NT2/D1 (cell line): ENCODE measurements around the gene SYT8.

ENCODE experiments used
- DNase-seq: peaks from one replicate; pipeline ENCODE4 v3.0.0-alpha.2; 2011; ENCODE audit warnings: low read depth, low spot score
- H3K27me3 ChIP-seq: 2 replicates; pipeline ENCODE4 v1.6.0; 2011; ENCODE audit warnings: mild to moderate bottlenecking; ENCODE audit not compliant: insufficient read length, insufficient read depth
- H3K36me3 ChIP-seq: 2 replicates; pipeline ENCODE4 v1.6.1; 2011; ENCODE audit warnings: mild to moderate bottlenecking, low read length, mixed read lengths; ENCODE audit not compliant: insufficient read depth, insufficient read length
- H3K4me1 ChIP-seq: 2 replicates; pipeline ENCODE4 v1.5.1; 2011; ENCODE audit not compliant: insufficient read depth, insufficient read length
- H3K4me3 ChIP-seq: 2 replicates; pipeline ENCODE4 v1.5.1; 2011; ENCODE audit warnings: low read depth; ENCODE audit not compliant: insufficient read length
- H3K9ac ChIP-seq: 2 replicates; pipeline ENCODE4 v1.6.0; 2011; ENCODE audit warnings: low read depth; ENCODE audit not compliant: insufficient read length
- H3K9me3 ChIP-seq: 2 replicates; pipeline ENCODE4 v1.5.1; 2011; ENCODE audit warnings: mild to moderate bottlenecking, low read length; ENCODE audit not compliant: insufficient read depth
- SUZ12 ChIP-seq: IDR thresholded peaks from 2 replicates; pipeline ENCODE4 v1.6.1; 2011; ENCODE audit not compliant: insufficient read length, insufficient read depth; ENCODE audit errors: extremely low read depth
- YY1 ChIP-seq: IDR thresholded peaks from 2 replicates; pipeline ENCODE4 v1.6.1; 2011; ENCODE audit not compliant: insufficient read length, insufficient read depth
- ZNF274 ChIP-seq: IDR thresholded peaks from 2 replicates; pipeline ENCODE4 v1.6.1; 2011; ENCODE audit warnings: mild to moderate bottlenecking, low read depth, low read length

Gene SYT8

GRCh38 chr11:1860108-1860507 is 25.3 kb downstream of the SYT8 start:
- Histone ChIP-seq H3K4me3 (no peak overlapping the region), H3K9me3 (no peaks in the 10 kb centered on the region), H3K9ac (no peak overlapping the region), H3K27me3 (peaks cover 37% of the 10 kb centered on the region), H3K36me3 (no peaks in the 10 kb centered on the region), H3K4me1 (peaks cover 38% of the 10 kb centered on the region)
- TF ChIP-seq ZNF274 (no peak), SUZ12 (no peak), YY1 (no peak)
- DNase-seq, result no peak

- Histone ChIP-seq H3K27me3 (peaks cover 39% of the 10 kb centered on the region), H3K9ac (no peak overlapping the region), H3K36me3 (no peaks in the 10 kb centered on the region), H3K9me3 (no peaks in the 10 kb centered on the region), H3K4me3 (no peak overlapping the region), H3K4me1 (peaks cover 33% of the 10 kb centered on the region)
- TF ChIP-seq SUZ12, result no peak
- no peak for TF ChIP-seq YY1
- no peak for TF ChIP-seq ZNF274
- no peak for DNase-seq
These were observed 26.9 kb downstream of the SYT8 start for GRCh38 chr11:1861435-1862411.

- Histone ChIP-seq H3K9me3 (no peaks in the 10 kb centered on the region), H3K4me1 (peaks cover 27% of the 10 kb centered on the region), H3K9ac (no peak overlapping the region), H3K36me3 (no peaks in the 10 kb centered on the region), H3K27me3 (peaks cover 39% of the 10 kb centered on the region), H3K4me3 (no peak overlapping the region)
- no peak for DNase-seq
- TF ChIP-seq ZNF274 (no peak), SUZ12 (no peak), YY1 (no peak)
These were observed 28.0 kb downstream of the SYT8 start for GRCh38 chr11:1862588-1863351.

GRCh38 chr11:1863352-1864216 is 28.8 kb downstream of the SYT8 start:
- TF ChIP-seq YY1 (no peak), SUZ12 (no peak), ZNF274 (no peak)
- Histone ChIP-seq H3K9me3 (no peaks in the 10 kb centered on the region), H3K27me3 (peaks cover 39% of the 10 kb centered on the region), H3K4me1 (peaks cover 32% of the 10 kb centered on the region), H3K9ac (no peak overlapping the region), H3K36me3 (no peaks in the 10 kb centered on the region), H3K4me3 (no peak overlapping the region)
- peak; percentile 52 for DNase-seq

GRCh38 chr11:1864231-1864630 is 29.4 kb downstream of the SYT8 start:
- H3K9ac ChIP-seq, result no peak overlapping the region
- H3K36me3 ChIP-seq, result no peaks in the 10 kb centered on the region
- H3K27me3 ChIP-seq, result peaks cover 39% of the 10 kb centered on the region
- no peak for TF ChIP-seq SUZ12
- peaks cover 32% of the 10 kb centered on the region for H3K4me1 ChIP-seq
- no peak overlapping the region for H3K4me3 ChIP-seq
- no peaks in the 10 kb centered on the region for H3K9me3 ChIP-seq
- DNase-seq, result no peak

GRCh38 chr11:1864831-1865665 is 30.3 kb downstream of the SYT8 start:
- H3K36me3 ChIP-seq, result no peaks in the 10 kb centered on the region
- TF ChIP-seq ZNF274 (no peak), SUZ12 (no peak), YY1 (no peak)
- DNase-seq, result no peak
- H3K9me3 ChIP-seq, result no peaks in the 10 kb centered on the region
- H3K27me3 ChIP-seq, result peaks cover 37% of the 10 kb centered on the region
- H3K4me1 ChIP-seq, result peaks cover 32% of the 10 kb centered on the region
- peak overlapping the region; percentile 28 for H3K9ac ChIP-seq
- H3K4me3 ChIP-seq, result no peak overlapping the region
